Kidney epithelial cell (primary cell): ENCODE data around the gene METTL16. TPM values are rescaled to one million over a fixed set of nuclear protein-coding genes. Genes with fewer than 3 reads are reported as not detected.

Experiments
- DNase-seq: peaks from one replicate; pipeline ENCODE4 v3.0.0-alpha.2; 2010; ENCODE audit warnings: low read depth
- H3K27me3 ChIP-seq: 2 replicates; pipeline ENCODE4 v1.6.0; 2011; ENCODE audit warnings: low read length; ENCODE audit not compliant: control insufficient read depth, insufficient read depth
- H3K36me3 ChIP-seq: 2 replicates; pipeline ENCODE4 v1.5.1; 2011; ENCODE audit warnings: low read length; ENCODE audit not compliant: control insufficient read depth, insufficient read depth
- H3K4me3 ChIP-seq: 2 replicates; pipeline ENCODE4 v1.5.1; 2011; ENCODE audit warnings: low read depth, mild to moderate bottlenecking, control low read depth, low read length
- CTCF ChIP-seq: IDR thresholded peaks from 2 replicates; pipeline ENCODE4 v1.5.1; 2011; ENCODE audit warnings: mild to moderate bottlenecking, moderate library complexity, low read length, control low read depth, inconsistent platforms; ENCODE audit not compliant: insufficient read depth, poor library complexity, severe bottlenecking
- total RNA-seq: library from RNA; depleted of rRNA; stranded (reverse); fragments of >200 nt; gene quantifications from 2 replicates; pipeline ENCODE4 v1.2.3, GENCODE V29; 2015

Gene METTL16
- total RNA-seq, 1 donor from 2014 or later, result 32.4 TPM

- no peak for DNase-seq
- Histone ChIP-seq H3K36me3 (no peaks in the 10 kb centered on the region), H3K27me3 (no peaks in the 10 kb centered on the region), H3K4me3 (no peak overlapping the region)
- no peak for TF ChIP-seq CTCF
Measured at GRCh38 chr17:2438823-2439222, 72.9 kb downstream of the METTL16 start.

- no peak overlapping the region for H3K4me3 ChIP-seq
- peaks cover 1% of the 10 kb centered on the region for H3K36me3 ChIP-seq
- no peak for DNase-seq
- H3K27me3 ChIP-seq, result no peaks in the 10 kb centered on the region
- no peak for TF ChIP-seq CTCF
Measured at GRCh38 chr17:2436316-2436905, 75.3 kb downstream of the METTL16 start.

GRCh38 chr17:2435862-2436261 lies 75.8 kb downstream of the METTL16 start:
- Histone ChIP-seq H3K36me3 (peaks cover 1% of the 10 kb centered on the region), H3K27me3 (no peaks in the 10 kb centered on the region), H3K4me3 (no peak overlapping the region)
- DNase-seq, result no peak
- no peak for TF ChIP-seq CTCF

GRCh38 chr17:2435181-2435741 lies 76.4 kb downstream of the METTL16 start:
- no peak for TF ChIP-seq CTCF
- Histone ChIP-seq H3K36me3 (peaks cover 1% of the 10 kb centered on the region), H3K4me3 (no peak overlapping the region), H3K27me3 (no peaks in the 10 kb centered on the region)
- no peak for DNase-seq

GRCh38 chr17:2433696-2434095 lies 78.0 kb downstream of the METTL16 start:
- no peak overlapping the region for H3K4me3 ChIP-seq
- H3K36me3 ChIP-seq, result peaks cover 1% of the 10 kb centered on the region
- no peak for DNase-seq

More at GRCh38 chr17:2433696-2434095, 78.0 kb downstream of the METTL16 start:
- no peaks in the 10 kb centered on the region for H3K27me3 ChIP-seq
- no peak for TF ChIP-seq CTCF
